NB4 (cell line): ENCODE results near the gene RNF130.

Experiments used
- DNase-seq: peaks from one replicate; pipeline ENCODE4 v3.0.0; 2010; ENCODE audit warnings: low read depth
- H3K4me3 ChIP-seq: one replicate; pipeline ENCODE4 v1.5.1; 2011; ENCODE audit warnings: mild to moderate bottlenecking, low read depth, low read length, moderate library complexity
- CTCF ChIP-seq: IDR thresholded peaks from one replicate; pipeline ENCODE4 v1.5.1; 2012; ENCODE audit warnings: low read depth, low read length
- MAX ChIP-seq: IDR thresholded peaks from 2 replicates; pipeline ENCODE4 v1.6.1; 2011; ENCODE audit warnings: low read depth, low read length
- MYC ChIP-seq: IDR thresholded peaks from 2 replicates; pipeline ENCODE4 v1.6.1; 2011; ENCODE audit warnings: low read depth, low read length
- POLR2A ChIP-seq: IDR thresholded peaks from 2 replicates; pipeline ENCODE4 v1.6.1; 2011; ENCODE audit warnings: mild to moderate bottlenecking; ENCODE audit not compliant: insufficient read length; ENCODE audit errors: extremely low read depth

The RNF130 gene

DNA sequence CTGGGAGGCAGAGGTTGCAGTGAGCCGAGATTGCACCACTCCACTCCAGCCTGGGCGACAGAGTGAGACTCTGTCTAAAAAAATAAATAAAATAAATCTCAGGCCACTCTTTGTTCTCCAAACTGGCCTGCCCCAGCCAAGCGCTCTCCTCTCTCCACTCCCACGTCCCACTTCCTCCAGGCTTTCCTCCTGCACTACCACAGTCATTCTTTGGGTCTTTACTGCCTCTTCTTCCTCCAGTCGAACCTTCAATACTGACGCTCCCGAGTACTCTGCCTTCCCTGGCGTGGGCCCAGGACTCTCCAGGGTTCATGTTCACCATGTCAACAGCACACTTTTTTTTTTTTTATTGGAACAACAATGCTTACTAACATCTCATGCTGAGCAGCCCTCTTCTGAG, 23.9 kb downstream of the RNF130 start:
- TF ChIP-seq CTCF: no peak
- TF ChIP-seq MAX: no peak
- no peak for TF ChIP-seq POLR2A
- no peak for TF ChIP-seq MYC
- no peak for DNase-seq
- H3K4me3 ChIP-seq: no peak overlapping the region

- no peak overlapping the region for H3K4me3 ChIP-seq
- no peak for TF ChIP-seq MAX
- TF ChIP-seq POLR2A: no peak
- no peak for TF ChIP-seq CTCF
- TF ChIP-seq MYC: no peak
- no peak for DNase-seq
Measured at GRCh38 chr5:180046656-180047055, 24.9 kb downstream of the RNF130 start.

DNA sequence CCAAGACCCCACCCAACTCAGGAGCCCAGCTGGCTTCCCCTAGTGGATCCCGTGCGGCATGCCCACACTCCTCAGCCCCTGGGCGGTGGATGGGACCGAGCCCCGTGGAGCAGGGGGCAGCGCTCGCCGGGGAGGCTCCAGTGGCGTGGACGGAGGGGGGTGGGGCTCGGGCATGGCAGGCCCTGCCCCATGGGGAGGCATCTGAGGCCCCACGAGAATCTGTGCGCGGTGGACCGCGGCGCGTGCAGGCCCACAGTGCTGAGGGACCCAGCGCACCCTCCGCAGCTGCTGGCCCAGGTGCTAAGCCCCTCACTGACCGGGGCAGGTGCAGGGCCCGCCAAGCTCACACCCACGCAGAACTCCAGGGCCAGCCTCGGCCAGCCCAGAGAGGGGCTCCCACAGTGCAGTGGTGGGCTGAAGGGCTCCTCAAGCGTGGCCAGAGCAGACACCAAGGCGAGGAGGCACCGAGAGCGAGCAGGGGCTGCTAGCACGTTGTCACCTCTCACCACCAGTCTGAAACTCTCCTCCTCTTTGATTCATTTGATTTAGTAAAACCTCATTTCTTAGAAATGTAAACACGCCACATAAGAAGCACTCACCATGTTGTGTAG, 25.6 kb downstream of the RNF130 start:
- H3K4me3 ChIP-seq: no peak overlapping the region
- no peak for DNase-seq
- no peak for TF ChIP-seq POLR2A
- no peak for TF ChIP-seq MAX
- TF ChIP-seq MYC: no peak
- no peak for TF ChIP-seq CTCF

- TF ChIP-seq CTCF (no peak), MYC (no peak), MAX (no peak), POLR2A (no peak)
- no peak overlapping the region for H3K4me3 ChIP-seq
- DNase-seq: no peak
Measured at GRCh38 chr5:180043377-180043776, 28.2 kb downstream of the RNF130 start.

DNA sequence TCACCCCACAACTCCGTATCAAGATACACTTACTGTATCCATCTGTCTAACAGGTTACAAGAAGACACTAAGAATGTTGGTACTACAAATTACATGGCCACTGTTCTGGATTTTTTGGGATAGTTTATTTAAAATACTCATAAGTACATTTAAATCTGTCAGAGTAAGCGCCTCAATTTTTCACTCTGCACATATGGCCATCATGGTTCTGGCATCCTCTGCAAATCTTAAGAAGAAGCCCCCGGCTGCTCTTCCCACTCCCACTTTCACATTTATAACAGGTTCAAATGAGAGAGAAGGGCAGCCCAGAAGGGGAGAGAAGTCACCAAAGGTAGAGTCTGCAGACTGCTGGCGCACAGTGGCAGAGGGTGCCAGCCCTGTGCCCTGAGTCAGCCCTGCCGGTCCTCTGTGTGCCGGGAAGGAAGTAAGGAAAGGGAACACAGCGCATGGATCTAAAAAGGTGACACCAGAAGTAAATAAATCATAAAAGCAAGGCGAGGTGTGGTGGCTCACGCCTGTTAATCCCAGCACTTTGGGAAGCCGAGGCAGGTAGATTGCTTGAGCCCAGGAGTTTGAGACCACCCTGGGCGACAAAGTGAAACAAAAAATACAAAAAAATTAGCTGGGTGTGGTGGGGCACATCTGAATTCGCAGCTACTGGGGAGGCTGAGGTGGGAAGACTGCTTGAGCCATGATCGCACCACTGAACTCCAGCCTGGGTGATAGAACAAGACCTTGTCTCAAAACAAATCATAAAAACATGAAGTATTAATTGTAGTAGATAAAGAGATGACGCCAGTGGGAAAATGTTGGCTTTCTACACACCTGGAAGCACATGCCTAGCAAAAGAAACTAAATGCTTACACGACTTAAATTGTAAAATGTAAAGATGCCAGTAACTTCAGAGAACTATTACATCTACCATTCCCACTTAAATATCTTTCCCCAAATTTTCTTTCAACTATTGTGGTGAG, 30.0 kb downstream of the RNF130 start:
- DNase-seq: no peak
- no peak for TF ChIP-seq POLR2A
- TF ChIP-seq CTCF: no peak
- no peak for TF ChIP-seq MAX
- TF ChIP-seq MYC: no peak
- no peak overlapping the region for H3K4me3 ChIP-seq
